ENCODE measurements around the gene CELF1.

CELF1 gene

GRCh38 chr11:47566149-47566698, 13.3 kb upstream of the CELF1 start:
- TF ChIP-seq TEAD4 (IDR thresholded peaks at IDR 0.05) (0 out of 2 replicates have a peak, but pooled peaks have one; percentile 28), TAF1 (IDR thresholded peaks at IDR 0.05; ENCODE audit: low read depth) (no peak)

GRCh38 chr11:47565340-47566148, 12.6 kb upstream of the CELF1 start, which contains the start of gene PTPMT1:
TSS of gene PTPMT1 (plus strand) at chr11:47565599. CDS start at chr11:47565623, 24 bp downstream.
- TF ChIP-seq ZBTB7A (IDR thresholded peaks at IDR 0.05; ENCODE audit: low read depth) (peak; percentile 48; the same call in 1 of the 2 replicates), USF1 (IDR thresholded peaks at IDR 0.05) (peak; percentile 2; the same call in 1 of the 2 replicates), RAD21 (IDR thresholded peaks at IDR 0.05; ENCODE audit: low read depth) (no peak), EP300 (IDR thresholded peaks at IDR 0.05; ENCODE audit: borderline replicate concordance) (0 out of 2 replicates have a peak, but pooled peaks have one; percentile 14), TCF12 (IDR thresholded peaks at IDR 0.05; ENCODE audit: low read depth) (no peak), CREB1 (IDR thresholded peaks at IDR 0.05; ENCODE audit: low read depth) (no peak), NFIC (IDR thresholded peaks at IDR 0.05) (no peak), TAF1 (IDR thresholded peaks at IDR 0.05; ENCODE audit: low read depth) (peak; percentile 64; the same call in 1 of the 2 replicates), TEAD4 (IDR thresholded peaks at IDR 0.05) (no peak), EGR1 (IDR thresholded peaks at IDR 0.05) (no peak), CEBPB (IDR thresholded peaks at IDR 0.05) (no peak), YY1 (IDR thresholded peaks at IDR 0.05; ENCODE audit: low read depth) (peak; percentile 87)
- TF ChIP-seq, protein P1, sequence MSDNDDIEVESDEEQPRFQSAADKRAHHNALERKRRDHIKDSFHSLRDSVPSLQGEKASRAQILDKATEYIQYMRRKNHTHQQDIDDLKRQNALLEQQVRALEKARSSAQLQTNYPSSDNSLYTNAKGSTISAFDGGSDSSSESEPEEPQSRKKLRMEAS (IDR thresholded peaks at IDR 0.05) = peak; percentile 96

- no peak for TF ChIP-seq NFIC (IDR thresholded peaks at IDR 0.05)
- 0 out of 2 replicates have a peak, but pooled peaks have one; percentile 27 for TF ChIP-seq ZBTB7A (IDR thresholded peaks at IDR 0.05; ENCODE audit: low read depth)
Measured at GRCh38 chr11:47564933-47565339, 12.0 kb upstream of the CELF1 start.

GRCh38 chr11:47560426-47560825, 7.5 kb upstream of the CELF1 start:
- TF ChIP-seq EGR1 (IDR thresholded peaks at IDR 0.05) (no peak), YY1 (IDR thresholded peaks at IDR 0.05; ENCODE audit: low read depth) (no peak), CREB1 (IDR thresholded peaks at IDR 0.05; ENCODE audit: low read depth) (no peak)

- no peak for TF ChIP-seq TCF12 (IDR thresholded peaks at IDR 0.05; ENCODE audit: low read depth)
- no peak for TF ChIP-seq EP300 (IDR thresholded peaks at IDR 0.05; ENCODE audit: borderline replicate concordance)
- no peak for TF ChIP-seq RAD21 (IDR thresholded peaks at IDR 0.05; ENCODE audit: low read depth)
- no peak for TF ChIP-seq USF1 (IDR thresholded peaks at IDR 0.05)
- no peak for TF ChIP-seq CREB1 (IDR thresholded peaks at IDR 0.05; ENCODE audit: low read depth)
- TF ChIP-seq TEAD4 (IDR thresholded peaks at IDR 0.05) = no peak
- TF ChIP-seq CEBPB (IDR thresholded peaks at IDR 0.05) = no peak
- TF ChIP-seq YY1 (IDR thresholded peaks at IDR 0.05; ENCODE audit: low read depth) = no peak
- no peak for TF ChIP-seq REST (IDR thresholded peaks at IDR 0.05; ENCODE audit: low read depth)
- no peak for TF ChIP-seq TAF1 (IDR thresholded peaks at IDR 0.05; ENCODE audit: low read depth)
- TF ChIP-seq, protein P1 (IDR thresholded peaks at IDR 0.05) = no peak
- TF ChIP-seq FOXM1 (IDR thresholded peaks at IDR 0.05; ENCODE audit: borderline replicate concordance, low read depth) = no peak
- TF ChIP-seq EGR1 (IDR thresholded peaks at IDR 0.05) = no peak
- no peak for TF ChIP-seq NFIC (IDR thresholded peaks at IDR 0.05)
- TF ChIP-seq ZBTB7A (IDR thresholded peaks at IDR 0.05; ENCODE audit: low read depth) = no peak
Measured at GRCh38 chr11:47558695-47559094, 5.8 kb upstream of the CELF1 start.

- no peak for TF ChIP-seq NFIC (IDR thresholded peaks at IDR 0.05)
- no peak for TF ChIP-seq ZBTB7A (IDR thresholded peaks at IDR 0.05; ENCODE audit: low read depth)
- no peak for TF ChIP-seq EGR1 (IDR thresholded peaks at IDR 0.05)
- TF ChIP-seq TCF12 (IDR thresholded peaks at IDR 0.05; ENCODE audit: low read depth) = no peak
- TF ChIP-seq, protein P1 (IDR thresholded peaks at IDR 0.05) = no peak
- no peak for TF ChIP-seq RAD21 (IDR thresholded peaks at IDR 0.05; ENCODE audit: low read depth)
- no peak for TF ChIP-seq REST (IDR thresholded peaks at IDR 0.05; ENCODE audit: low read depth)
- TF ChIP-seq EP300 (IDR thresholded peaks at IDR 0.05; ENCODE audit: borderline replicate concordance) = no peak
- TF ChIP-seq CREB1 (IDR thresholded peaks at IDR 0.05; ENCODE audit: low read depth) = no peak
- no peak for TF ChIP-seq TAF1 (IDR thresholded peaks at IDR 0.05; ENCODE audit: low read depth)
- TF ChIP-seq YY1 (IDR thresholded peaks at IDR 0.05; ENCODE audit: low read depth) = no peak
- TF ChIP-seq TEAD4 (IDR thresholded peaks at IDR 0.05) = no peak
- no peak for TF ChIP-seq FOXM1 (IDR thresholded peaks at IDR 0.05; ENCODE audit: borderline replicate concordance, low read depth)
Measured at GRCh38 chr11:47553406-47553743, 443 bp upstream of the CELF1 start.

Data from Ishikawa (cell line).